HepG2 (cell line): Measurements from ENCODE around the gene CEP104. TPM values are rescaled to one million over a fixed set of nuclear protein-coding genes. Genes with fewer than 3 reads are reported as not detected.

Experiments used
- ATAD3A ChIP-seq: sonication (generic); formaldehyde crosslinking; IDR thresholded peaks from 2 replicates; pipeline ENCODE4 v1.4.0; 2020; ENCODE audit warnings: missing genetic modification reagents
- DPF2 ChIP-seq: sonication (generic); formaldehyde crosslinking; IDR thresholded peaks from 2 replicates; pipeline ENCODE4 v1.4.0; 2020; ENCODE audit warnings: mild to moderate bottlenecking, low read depth, missing genetic modification reagents, borderline replicate concordance
- FOSL2 ChIP-seq: sonication (generic); formaldehyde crosslinking; IDR thresholded peaks from 2 replicates; pipeline ENCODE4 v1.4.0; 2020; ENCODE audit warnings: missing genetic modification reagents
- MATR3 ChIP-seq: sonication (generic); formaldehyde crosslinking; IDR thresholded peaks from 2 replicates; pipeline ENCODE4 v1.4.0; 2020; ENCODE audit warnings: missing genetic modification reagents
- PHF21A ChIP-seq: sonication (generic); formaldehyde crosslinking; IDR thresholded peaks from 2 replicates; pipeline ENCODE4 v1.5.0; 2020; ENCODE audit warnings: mild to moderate bottlenecking, missing genetic modification reagents
- SP5 ChIP-seq: IDR thresholded peaks from 2 replicates; pipeline ENCODE4 v1.6.1; 2016; ENCODE audit warnings: low read depth, borderline replicate concordance
- TBP ChIP-seq: sonication (generic); formaldehyde crosslinking; IDR thresholded peaks from 2 replicates; pipeline ENCODE4 v1.5.0; 2020; ENCODE audit warnings: missing genetic modification reagents
- TGIF2 ChIP-seq: IDR thresholded peaks from 2 replicates; pipeline ENCODE4 v1.6.1; 2016; ENCODE audit warnings: control low read depth, missing compliant biosample characterization
- TMF1 ChIP-seq: sonication (generic); formaldehyde crosslinking; IDR thresholded peaks from 2 replicates; pipeline ENCODE4 v1.8.1; 2022; ENCODE audit warnings: low read depth, missing genetic modification reagents
- XRCC5 ChIP-seq: fragments of 200-400 bp; formaldehyde crosslinking; optimal IDR thresholded peaks from 2 replicates; pipeline ENCODE3; 2017; ENCODE audit warnings: mild to moderate bottlenecking, low read length
- ZNF740 ChIP-seq: sonication (generic); formaldehyde crosslinking; IDR thresholded peaks from 2 replicates; pipeline ENCODE4 v1.4.0; 2020; ENCODE audit warnings: missing genetic modification reagents
- ZNF770 ChIP-seq: sonication (generic); formaldehyde crosslinking; IDR thresholded peaks from 2 replicates; pipeline ENCODE4 v1.5.0; 2020; ENCODE audit warnings: mild to moderate bottlenecking, missing genetic modification reagents
- polyA plus RNA-seq, 8 experiments: library from polyadenylated mRNA; depleted of rRNA in 3 of 8; stranded (reverse) in 7 of 8; unstranded in 1 of 8; fragments of >200 nt; fragmentation: Illumina TruSeq in 4 of 8; extraction: Trizol in 4 of 8; gene quantifications; 2 replicates each; pipeline versions ENCODE4 v1.2.1 to v1.2.3, GENCODE V29; 2011 to 2016; ENCODE audit warnings: low read depth in 4 of 8, missing spikeins in 1 of 8, mixed read lengths in 1 of 8; ENCODE audit not compliant: insufficient read depth in 1 of 8
- total RNA-seq, 5 experiments: library from RNA; depleted of rRNA; stranded (reverse); fragments of >200 nt; fragmentation: Illumina TruSeq; extraction: Trizol; gene quantifications; 2 replicates each; pipeline ENCODE4 v1.2.3, GENCODE V29; 2016; ENCODE audit warnings: low read depth in 1 of 5
- TF ChIP-seq, protein P1 (sequence below): sonication (generic); formaldehyde crosslinking; IDR thresholded peaks from 2 replicates; pipeline ENCODE4 v1.5.1; 2020; ENCODE audit warnings: missing genetic modification reagents, mild to moderate bottlenecking, borderline replicate concordance
- TF ChIP-seq, protein P2 (sequence below), 2 experiments: sonication (generic) in 1 of 2; formaldehyde crosslinking in 1 of 2; IDR thresholded peaks; 2 replicates each; pipeline versions ENCODE4 v1.6.1 to v1.9.0; 2014 to 2022; ENCODE audit warnings: antibody characterized with exemption in 1 of 2, borderline replicate concordance in 1 of 2, inconsistent platforms in 1 of 2, low read depth in 1 of 2, missing genetic modification reagents in 1 of 2
- TF ChIP-seq, protein P3 (sequence below): sonication (generic); formaldehyde crosslinking; IDR thresholded peaks from 2 replicates; pipeline ENCODE4 v1.8.1; 2023; ENCODE audit warnings: mild to moderate bottlenecking, missing genetic modification reagents

CEP104 gene
- total and polyA plus RNA-seq, 2 of the 13 experiments (the other 11 are each of a cell fraction or from before 2014, with no cell fraction given): 20.4 to 30.1 TPM

DNA sequence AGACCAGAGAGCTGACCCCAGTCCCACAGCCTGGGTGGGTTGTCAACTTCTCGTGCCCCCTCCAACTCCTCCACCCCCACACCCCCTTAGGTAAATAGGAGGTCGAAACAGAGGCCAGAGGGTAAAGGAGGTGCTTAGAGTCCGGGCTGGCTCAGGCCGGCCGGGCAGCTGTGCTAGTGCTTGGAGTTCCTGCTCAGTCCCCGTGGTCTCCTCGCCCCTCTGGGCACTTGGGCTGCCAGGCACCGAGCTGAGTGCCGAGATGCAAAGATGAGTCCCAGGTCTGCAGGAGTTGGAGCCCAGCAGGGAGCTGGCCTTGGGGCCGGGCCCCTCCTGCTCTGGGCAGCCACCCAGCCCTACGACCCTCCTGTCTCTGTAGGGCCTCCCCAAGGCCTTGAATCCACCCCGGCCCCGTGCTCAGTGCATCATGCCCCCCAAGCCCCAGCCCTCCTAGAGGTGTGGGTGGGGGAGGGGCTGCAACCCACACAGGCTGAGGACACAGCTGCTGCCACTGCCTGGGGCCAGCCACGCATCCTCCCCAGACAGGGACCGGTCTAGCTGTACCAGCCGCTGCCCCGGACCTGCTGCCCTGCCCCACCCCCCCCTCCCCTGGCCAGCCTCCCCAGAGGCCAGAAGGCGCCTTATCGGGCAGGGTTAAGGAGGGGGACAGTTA is 82.6 kb downstream of the CEP104 start (continued):
- TF ChIP-seq, protein P1, sequence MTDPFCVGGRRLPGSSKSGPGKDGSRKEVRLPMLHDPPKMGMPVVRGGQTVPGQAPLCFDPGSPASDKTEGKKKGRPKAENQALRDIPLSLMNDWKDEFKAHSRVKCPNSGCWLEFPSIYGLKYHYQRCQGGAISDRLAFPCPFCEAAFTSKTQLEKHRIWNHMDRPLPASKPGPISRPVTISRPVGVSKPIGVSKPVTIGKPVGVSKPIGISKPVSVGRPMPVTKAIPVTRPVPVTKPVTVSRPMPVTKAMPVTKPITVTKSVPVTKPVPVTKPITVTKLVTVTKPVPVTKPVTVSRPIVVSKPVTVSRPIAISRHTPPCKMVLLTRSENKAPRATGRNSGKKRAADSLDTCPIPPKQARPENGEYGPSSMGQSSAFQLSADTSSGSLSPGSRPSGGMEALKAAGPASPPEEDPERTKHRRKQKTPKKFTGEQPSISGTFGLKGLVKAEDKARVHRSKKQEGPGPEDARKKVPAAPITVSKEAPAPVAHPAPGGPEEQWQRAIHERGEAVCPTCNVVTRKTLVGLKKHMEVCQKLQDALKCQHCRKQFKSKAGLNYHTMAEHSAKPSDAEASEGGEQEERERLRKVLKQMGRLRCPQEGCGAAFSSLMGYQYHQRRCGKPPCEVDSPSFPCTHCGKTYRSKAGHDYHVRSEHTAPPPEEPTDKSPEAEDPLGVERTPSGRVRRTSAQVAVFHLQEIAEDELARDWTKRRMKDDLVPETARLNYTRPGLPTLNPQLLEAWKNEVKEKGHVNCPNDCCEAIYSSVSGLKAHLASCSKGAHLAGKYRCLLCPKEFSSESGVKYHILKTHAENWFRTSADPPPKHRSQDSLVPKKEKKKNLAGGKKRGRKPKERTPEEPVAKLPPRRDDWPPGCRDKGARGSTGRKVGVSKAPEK (CRISPR knock-in tag): peak; percentile 82; the same call in 1 of the 2 replicates
- TF ChIP-seq MATR3 (CRISPR knock-in tag): no peak
- TF ChIP-seq TGIF2 (CRISPR knock-in tag): no peak
- TF ChIP-seq TBP (CRISPR knock-in tag): no peak
- TF ChIP-seq XRCC5: peak; percentile 37
- TF ChIP-seq ATAD3A: no peak
- TF ChIP-seq DPF2 (CRISPR knock-in tag): no peak
- no peak for TF ChIP-seq FOSL2
- no peak for TF ChIP-seq ZNF740 (CRISPR knock-in tag)
- 0 out of 2 replicates have a peak, but pooled peaks have one; percentile 7 for TF ChIP-seq SP5 (CRISPR knock-in tag)
- TF ChIP-seq, protein P2, sequence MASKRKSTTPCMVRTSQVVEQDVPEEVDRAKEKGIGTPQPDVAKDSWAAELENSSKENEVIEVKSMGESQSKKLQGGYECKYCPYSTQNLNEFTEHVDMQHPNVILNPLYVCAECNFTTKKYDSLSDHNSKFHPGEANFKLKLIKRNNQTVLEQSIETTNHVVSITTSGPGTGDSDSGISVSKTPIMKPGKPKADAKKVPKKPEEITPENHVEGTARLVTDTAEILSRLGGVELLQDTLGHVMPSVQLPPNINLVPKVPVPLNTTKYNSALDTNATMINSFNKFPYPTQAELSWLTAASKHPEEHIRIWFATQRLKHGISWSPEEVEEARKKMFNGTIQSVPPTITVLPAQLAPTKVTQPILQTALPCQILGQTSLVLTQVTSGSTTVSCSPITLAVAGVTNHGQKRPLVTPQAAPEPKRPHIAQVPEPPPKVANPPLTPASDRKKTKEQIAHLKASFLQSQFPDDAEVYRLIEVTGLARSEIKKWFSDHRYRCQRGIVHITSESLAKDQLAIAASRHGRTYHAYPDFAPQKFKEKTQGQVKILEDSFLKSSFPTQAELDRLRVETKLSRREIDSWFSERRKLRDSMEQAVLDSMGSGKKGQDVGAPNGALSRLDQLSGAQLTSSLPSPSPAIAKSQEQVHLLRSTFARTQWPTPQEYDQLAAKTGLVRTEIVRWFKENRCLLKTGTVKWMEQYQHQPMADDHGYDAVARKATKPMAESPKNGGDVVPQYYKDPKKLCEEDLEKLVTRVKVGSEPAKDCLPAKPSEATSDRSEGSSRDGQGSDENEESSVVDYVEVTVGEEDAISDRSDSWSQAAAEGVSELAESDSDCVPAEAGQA (IDR thresholded peaks at IDR 0.05; ENCODE audit: low read depth): no peak
- TF ChIP-seq, protein P2 (CRISPR knock-in tag; IDR thresholded peaks at IDR 0.05; ENCODE audit: borderline replicate concordance): no peak
- 0 out of 2 replicates have a peak, but pooled peaks have one; percentile 43 for TF ChIP-seq PHF21A (CRISPR knock-in tag)
- TF ChIP-seq TMF1 (CRISPR knock-in tag): no peak
- TF ChIP-seq, protein P3, sequence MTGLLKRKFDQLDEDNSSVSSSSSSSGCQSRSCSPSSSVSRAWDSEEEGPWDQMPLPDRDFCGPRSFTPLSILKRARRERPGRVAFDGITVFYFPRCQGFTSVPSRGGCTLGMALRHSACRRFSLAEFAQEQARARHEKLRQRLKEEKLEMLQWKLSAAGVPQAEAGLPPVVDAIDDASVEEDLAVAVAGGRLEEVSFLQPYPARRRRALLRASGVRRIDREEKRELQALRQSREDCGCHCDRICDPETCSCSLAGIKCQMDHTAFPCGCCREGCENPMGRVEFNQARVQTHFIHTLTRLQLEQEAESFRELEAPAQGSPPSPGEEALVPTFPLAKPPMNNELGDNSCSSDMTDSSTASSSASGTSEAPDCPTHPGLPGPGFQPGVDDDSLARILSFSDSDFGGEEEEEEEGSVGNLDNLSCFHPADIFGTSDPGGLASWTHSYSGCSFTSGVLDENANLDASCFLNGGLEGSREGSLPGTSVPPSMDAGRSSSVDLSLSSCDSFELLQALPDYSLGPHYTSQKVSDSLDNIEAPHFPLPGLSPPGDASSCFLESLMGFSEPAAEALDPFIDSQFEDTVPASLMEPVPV (CRISPR knock-in tag): 0 out of 2 replicates have a peak, but pooled peaks have one; percentile 32
- peak; percentile 52; the same call in 1 of the 2 replicates for TF ChIP-seq ZNF770 (CRISPR knock-in tag)
